A673 (cell line): ENCODE results near the gene DMBT1. TPM values are rescaled to one million over a fixed set of nuclear protein-coding genes. Genes with fewer than 3 reads are reported as not detected.

Experiments used
- Bru-seq: library from RNA; stranded (reverse); fragments of 400-500 nt; gene quantifications from one replicate; lab custom pipeline; 2021; lab: Mats Ljungman, UMichigan
- BruChase-seq, 2 experiments: library from RNA; stranded (reverse); fragments of 400-500 nt; gene quantifications; one replicate each; lab custom pipeline; 2021; lab: Mats Ljungman, UMichigan
- BruUV-seq: library from RNA; stranded (reverse); fragments of 400-500 nt; replicated peaks from 2 replicates; lab custom pipeline; 2021; lab: Mats Ljungman, UMichigan
- CTCF ChIA-PET: fragments of 300-600 bp; sonication (Branson Sonifier 250); formaldehyde crosslinking; loops from one replicate; lab custom pipeline; 2022; ENCODE audit warnings: antibody characterized with exemption; lab: Charles Lee
- POLR2A ChIA-PET: fragments of 300-600 bp; sonication (Branson Sonifier 250); formaldehyde crosslinking; loops from one replicate; lab custom pipeline; 2022; ENCODE audit warnings: antibody characterized with exemption; ENCODE audit not compliant: low non-redundant PET; lab: Charles Lee
- DNase-seq: peaks from one replicate; pipeline ENCODE4 v3.0.0-alpha.2; 2015; ENCODE audit warnings: low spot score
- H3K27ac ChIP-seq: fragments of 200-600 bp; sonication (generic); 2 replicates; pipeline ENCODE4 v1.5.1; 2016; ENCODE audit warnings: mixed run types, low read depth, mild to moderate bottlenecking, mixed read lengths, antibody characterized with exemption, low read length; ENCODE audit not compliant: poor library complexity, severe bottlenecking
- H3K27me3 ChIP-seq: fragments of 200-600 bp; sonication (generic); replicated peaks from 2 replicates; pipeline ENCODE4 v1.6.1; 2017; ENCODE audit warnings: mixed run types, low read depth, mild to moderate bottlenecking, mixed read lengths, antibody characterized with exemption, low read length; ENCODE audit not compliant: insufficient read depth, poor library complexity
- H3K36me3 ChIP-seq: fragments of 200-600 bp; sonication (generic); 2 replicates; pipeline ENCODE4 v1.6.1; 2016; ENCODE audit warnings: mixed run types, mild to moderate bottlenecking, mixed read lengths, antibody characterized with exemption, low read length; ENCODE audit not compliant: insufficient read depth, poor library complexity, severe bottlenecking
- H3K4me1 ChIP-seq: fragments of 200-600 bp; sonication (generic); 2 replicates; pipeline ENCODE4 v1.6.1; 2017; ENCODE audit warnings: mixed run types, mild to moderate bottlenecking, mixed read lengths, antibody characterized with exemption, low read length; ENCODE audit not compliant: insufficient read depth, poor library complexity, severe bottlenecking
- H3K4me3 ChIP-seq: fragments of 200-600 bp; sonication (generic); 2 replicates; pipeline ENCODE4 v1.5.1; 2016; ENCODE audit warnings: low read depth, mixed run types, mild to moderate bottlenecking, mixed read lengths, low read length; ENCODE audit not compliant: poor library complexity, severe bottlenecking
- H3K9me3 ChIP-seq: fragments of 200-600 bp; sonication (generic); 2 replicates; pipeline ENCODE4 v1.6.1; 2016; ENCODE audit warnings: mixed run types, low read depth, mild to moderate bottlenecking, mixed read lengths, antibody characterized with exemption, low read length; ENCODE audit not compliant: poor library complexity, severe bottlenecking
- EZH2 ChIP-seq: fragments of 200-600 bp; sonication (generic); IDR thresholded peaks from 2 replicates; pipeline ENCODE4 v1.6.1; 2017; ENCODE audit warnings: borderline replicate concordance, low read depth, mild to moderate bottlenecking, mixed read lengths, antibody characterized with exemption, low read length; ENCODE audit not compliant: poor library complexity, severe bottlenecking
- intact Hi-C: fragments of 100-400 bp; cut with micrococcal nuclease; formaldehyde crosslinking; loops from one replicate; pipeline ENCODE4 v1.10.0; 2022; ENCODE audit not compliant: unreplicated experiment
- long read RNA-seq: library from polyadenylated mRNA; stranded (forward); transcript quantifications from one replicate; pipeline ENCODE4 v2.0.0, GENCODE V29; 2022
- total RNA-seq: library from RNA; stranded (reverse); gene quantifications from 2 replicates; pipeline ENCODE4 v1.2.3, GENCODE V29; 2021
- TF ChIP-seq, protein P1 (sequence below): fragments of 300-800, 200-600 bp; sonication (generic); conservative IDR thresholded peaks from 2 replicates; pipeline ENCODE4 v1.5.1; 2017; ENCODE audit warnings: low read depth, mild to moderate bottlenecking, antibody characterized with exemption, low read length, moderate library complexity, mixed read lengths

DMBT1 gene
- total RNA-seq (not detected in 2 replicates), Bru-seq, nascent RNA (not detected), BruChase-seq, experiment 1, labeled RNA remaining after a 2-hour chase (not detected), BruChase-seq, experiment 2, labeled RNA remaining after a 6-hour chase (not detected)
- long read RNA-seq = 0 reads

DNA sequence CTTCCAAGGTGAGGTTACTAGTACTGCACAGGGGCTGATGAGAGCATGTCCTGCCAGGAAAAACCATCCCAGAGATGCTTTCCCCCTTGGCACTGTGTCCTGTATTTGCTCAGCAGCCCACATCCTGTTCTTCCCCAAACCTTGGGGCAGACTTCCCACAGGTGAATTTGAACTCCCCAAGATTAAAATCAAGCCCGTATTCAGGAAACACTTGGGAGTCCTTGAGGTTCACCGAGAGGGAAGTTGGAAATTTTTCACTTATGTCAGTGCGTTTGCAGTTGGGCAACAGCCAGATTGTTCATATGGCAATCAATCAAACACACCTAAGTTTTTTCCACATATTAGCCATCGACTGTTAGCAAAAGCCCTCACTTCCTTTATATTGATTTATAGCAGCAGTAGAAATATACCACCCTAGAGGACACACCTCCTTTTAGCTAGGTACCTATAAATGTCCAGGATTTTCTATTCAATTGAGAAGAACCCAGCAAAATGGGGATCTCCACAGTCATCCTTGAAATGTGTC lies at the start of gene DMBT1:
Gene DMBT1 (plus strand): TSS at position 476 of the 526 bp plus-strand sequence. CDS start 17 bp downstream, at position 493.
- no peaks in the 10 kb centered on the region for H3K9me3 ChIP-seq
- DNase-seq = no peak
- H3K27me3 ChIP-seq = peaks cover 59% of the 10 kb centered on the region
- H3K4me1 ChIP-seq = peaks cover 6% of the 10 kb centered on the region
- no peak within 1 kb of the TSS for H3K27ac ChIP-seq
- TF ChIP-seq EZH2 = no peak
- TF ChIP-seq, protein P1, sequence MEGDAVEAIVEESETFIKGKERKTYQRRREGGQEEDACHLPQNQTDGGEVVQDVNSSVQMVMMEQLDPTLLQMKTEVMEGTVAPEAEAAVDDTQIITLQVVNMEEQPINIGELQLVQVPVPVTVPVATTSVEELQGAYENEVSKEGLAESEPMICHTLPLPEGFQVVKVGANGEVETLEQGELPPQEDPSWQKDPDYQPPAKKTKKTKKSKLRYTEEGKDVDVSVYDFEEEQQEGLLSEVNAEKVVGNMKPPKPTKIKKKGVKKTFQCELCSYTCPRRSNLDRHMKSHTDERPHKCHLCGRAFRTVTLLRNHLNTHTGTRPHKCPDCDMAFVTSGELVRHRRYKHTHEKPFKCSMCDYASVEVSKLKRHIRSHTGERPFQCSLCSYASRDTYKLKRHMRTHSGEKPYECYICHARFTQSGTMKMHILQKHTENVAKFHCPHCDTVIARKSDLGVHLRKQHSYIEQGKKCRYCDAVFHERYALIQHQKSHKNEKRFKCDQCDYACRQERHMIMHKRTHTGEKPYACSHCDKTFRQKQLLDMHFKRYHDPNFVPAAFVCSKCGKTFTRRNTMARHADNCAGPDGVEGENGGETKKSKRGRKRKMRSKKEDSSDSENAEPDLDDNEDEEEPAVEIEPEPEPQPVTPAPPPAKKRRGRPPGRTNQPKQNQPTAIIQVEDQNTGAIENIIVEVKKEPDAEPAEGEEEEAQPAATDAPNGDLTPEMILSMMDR = no peak
- intact Hi-C loops = no loop called here
- CTCF ChIA-PET = no interaction called here
- no peaks in the 10 kb centered on the region for H3K36me3 ChIP-seq
- H3K4me3 ChIP-seq = no peak within 1 kb of the TSS
- POLR2A ChIA-PET = no interaction called here
- no TSS peak for BruUV-seq

DNA sequence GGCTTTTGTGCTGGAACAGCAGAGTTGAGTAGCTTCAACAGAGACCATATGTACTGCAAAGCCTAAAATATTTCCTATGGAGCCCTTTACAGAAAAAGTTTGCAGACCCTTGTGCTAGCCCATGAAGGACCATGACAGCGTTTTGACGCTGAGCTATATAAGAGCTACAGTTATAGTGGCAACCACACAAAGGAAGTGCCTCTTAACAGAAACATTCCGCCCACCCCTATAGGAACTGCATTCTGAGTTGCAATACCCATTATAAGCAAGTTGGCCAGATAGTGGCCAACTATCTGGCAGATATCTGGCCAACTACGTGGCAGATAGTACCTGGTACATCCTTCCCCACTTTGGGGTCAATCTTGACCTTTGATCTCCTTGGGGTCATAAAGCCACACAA lies 47.5 kb upstream of the DMBT1 start:
- intact Hi-C loops = loop anchor here (5.0 kb wide), 1 partner anchor 54 kb away; no protein-coding TSS in a partner anchor
- no TSS peak for BruUV-seq
- DNase-seq = no peak
- Histone ChIP-seq H3K27ac (no peak overlapping the region), H3K4me3 (no peak overlapping the region), H3K36me3 (no peaks in the 10 kb centered on the region), H3K4me1 (no peaks in the 10 kb centered on the region), H3K9me3 (no peaks in the 10 kb centered on the region), H3K27me3 (no peaks in the 10 kb centered on the region)
- ChIA-PET POLR2A (no interaction called here), CTCF (interaction anchor here (1.0 kb wide), 1 partner anchor 52 kb away, joined by 3 read pairs; no protein-coding TSS in a partner anchor)
- no peak for TF ChIP-seq EZH2
- TF ChIP-seq, protein P1 = no peak

DNA sequence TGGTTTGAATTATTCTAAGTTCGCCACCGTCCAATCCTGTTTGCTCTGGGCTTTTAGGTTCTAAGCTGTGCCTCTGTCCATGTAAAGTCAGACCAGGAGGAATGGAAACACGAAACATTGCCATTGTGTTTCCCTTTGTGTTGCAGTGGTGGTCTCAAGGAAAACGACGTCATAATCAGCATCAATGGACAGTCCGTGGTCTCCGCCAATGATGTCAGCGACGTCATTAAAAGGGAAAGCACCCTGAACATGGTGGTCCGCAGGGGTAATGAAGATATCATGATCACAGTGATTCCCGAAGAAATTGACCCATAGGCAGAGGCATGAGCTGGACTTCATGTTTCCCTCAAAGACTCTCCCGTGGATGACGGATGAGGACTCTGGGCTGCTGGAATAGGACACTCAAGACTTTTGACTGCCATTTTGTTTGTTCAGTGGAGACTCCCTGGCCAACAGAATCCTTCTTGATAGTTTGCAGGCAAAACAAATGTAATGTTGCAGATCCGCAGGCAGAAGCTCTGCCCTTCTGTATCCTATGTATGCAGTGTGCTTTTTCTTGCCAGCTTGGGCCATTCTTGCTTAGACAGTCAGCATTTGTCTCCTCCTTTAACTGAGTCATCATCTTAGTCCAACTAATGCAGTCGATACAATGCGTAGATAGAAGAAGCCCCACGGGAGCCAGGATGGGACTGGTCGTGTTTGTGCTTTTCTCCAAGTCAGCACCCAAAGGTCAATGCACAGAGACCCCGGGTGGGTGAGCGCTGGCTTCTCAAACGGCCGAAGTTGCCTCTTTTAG lies 46.3 kb upstream of the DMBT1 start:
- TF ChIP-seq, protein P1 = no peak
- TF ChIP-seq EZH2 = no peak
- Histone ChIP-seq H3K27ac (no peak overlapping the region), H3K36me3 (no peaks in the 10 kb centered on the region), H3K9me3 (no peaks in the 10 kb centered on the region), H3K4me3 (no peak overlapping the region), H3K27me3 (no peaks in the 10 kb centered on the region), H3K4me1 (no peaks in the 10 kb centered on the region)
- no peak for DNase-seq
- no TSS peak for BruUV-seq
- ChIA-PET POLR2A (no interaction called here), CTCF (interaction anchor here (0.5 kb wide), 1 partner anchor 20 kb away, joined by 5 read pairs; no protein-coding TSS in a partner anchor)
- intact Hi-C loops = loop anchor here (5.0 kb wide), 1 partner anchor 53 kb away; no protein-coding TSS in a partner anchor
